Measurements from ENCODE around the gene ACSF2.
"Not testable (repeated sequence)": the region's sequence is repeated elsewhere in the genome, so short reads cannot be mapped to it uniquely, and the experiment has no call there.

Gene ACSF2

DNA sequence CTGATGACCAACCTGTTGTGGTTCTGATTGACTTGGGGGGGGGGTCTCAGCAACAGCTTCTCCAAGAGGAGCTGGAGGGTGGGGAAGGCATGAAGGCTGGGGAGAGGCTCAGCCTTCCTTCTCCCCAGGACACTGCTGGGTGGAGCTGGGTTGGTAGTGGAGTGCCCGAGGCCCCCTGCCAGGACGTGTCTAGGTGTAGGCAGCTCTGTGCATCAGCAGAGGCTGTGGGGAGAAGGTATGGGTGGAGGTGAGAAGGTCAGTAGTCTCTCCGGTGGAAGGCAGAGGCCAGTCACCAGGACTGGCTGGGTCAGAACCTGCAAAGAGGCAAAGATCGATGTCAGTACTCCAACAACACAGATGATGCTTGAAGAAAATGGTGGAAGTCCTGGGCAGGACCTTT lies 38.7 kb downstream of the ACSF2 start:
- DNase-seq (ENCODE audit: low spot score): no peak

DNA sequence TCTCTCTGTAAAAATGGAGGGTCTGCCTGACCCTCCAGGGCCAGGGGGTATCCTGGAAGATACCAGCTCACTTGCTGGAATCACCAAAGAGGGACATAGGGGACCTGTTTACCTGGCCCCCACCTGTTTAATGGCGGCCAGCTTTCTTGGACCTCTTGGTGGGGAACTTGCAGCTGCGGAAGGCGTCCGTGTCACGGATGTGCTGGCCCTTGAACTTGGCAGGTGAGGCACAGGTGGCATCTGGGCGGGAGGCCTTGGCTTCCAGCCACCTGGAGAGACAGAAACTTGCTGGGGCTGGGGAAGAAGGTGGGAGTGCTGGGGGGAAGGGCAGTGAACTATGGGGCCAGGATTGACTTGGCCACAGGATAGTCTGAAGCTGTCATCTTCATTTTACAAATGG lies 39.2 kb downstream of the ACSF2 start:
- no peak for DNase-seq (ENCODE audit: low spot score)

DNA sequence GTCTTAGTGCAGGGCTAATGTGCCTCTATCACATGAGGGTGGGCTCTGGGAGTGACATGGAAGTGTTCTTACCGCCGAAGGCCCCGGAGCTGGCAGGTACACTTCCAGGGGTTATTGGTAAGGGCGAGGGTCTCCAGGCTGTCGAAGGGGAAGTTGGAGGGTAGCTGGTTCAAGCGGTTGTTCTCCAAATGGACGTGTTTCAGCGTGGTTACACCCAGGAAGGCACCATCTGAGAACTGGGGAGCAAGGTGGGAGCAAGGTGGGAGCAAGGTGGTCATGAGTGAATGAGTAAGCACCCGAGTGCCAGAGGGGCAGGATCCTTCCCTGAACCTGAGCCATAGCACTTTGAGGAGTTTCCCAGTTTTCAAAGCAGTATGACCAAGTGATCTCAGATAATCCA lies 39.6 kb downstream of the ACSF2 start:
- DNase-seq (ENCODE audit: low spot score): no peak

DNA sequence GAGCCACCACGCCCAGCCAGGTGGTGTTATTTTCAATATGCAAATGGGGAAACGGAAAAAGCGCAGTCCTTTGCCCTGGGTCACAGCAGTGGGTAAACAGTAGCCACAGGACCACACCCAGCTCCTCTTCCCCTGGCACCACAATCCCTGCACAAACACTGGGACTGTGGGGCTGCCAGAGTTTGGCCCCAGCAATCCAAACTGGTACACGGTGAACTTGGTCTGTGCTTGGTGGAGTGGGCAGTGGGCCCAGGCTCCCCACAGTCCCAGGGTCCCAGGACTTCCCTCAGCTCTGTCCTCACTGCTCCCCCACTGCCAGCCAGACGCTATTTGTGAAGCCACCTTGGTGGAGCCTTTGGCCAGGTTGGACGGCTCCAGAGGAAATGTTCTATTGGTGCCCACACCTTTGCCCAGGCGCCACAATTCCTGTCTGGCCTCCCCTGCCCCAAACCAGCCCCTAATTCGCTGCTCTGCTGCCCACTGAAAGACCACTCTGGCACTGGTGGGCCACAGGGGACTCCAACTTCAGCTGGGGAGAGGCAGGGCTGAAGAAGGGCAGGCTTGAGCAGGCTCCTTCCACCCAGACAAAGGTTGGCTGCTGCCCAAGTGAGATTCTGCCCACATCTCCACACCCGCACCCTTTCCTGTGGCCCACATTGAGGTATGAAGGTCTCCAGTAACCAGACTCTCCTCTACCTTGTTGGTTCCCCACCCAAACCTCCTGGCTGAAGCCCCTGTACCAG lies 40.5 kb downstream of the ACSF2 start:
- peak; percentile 42 for DNase-seq (ENCODE audit: low spot score)

DNA sequence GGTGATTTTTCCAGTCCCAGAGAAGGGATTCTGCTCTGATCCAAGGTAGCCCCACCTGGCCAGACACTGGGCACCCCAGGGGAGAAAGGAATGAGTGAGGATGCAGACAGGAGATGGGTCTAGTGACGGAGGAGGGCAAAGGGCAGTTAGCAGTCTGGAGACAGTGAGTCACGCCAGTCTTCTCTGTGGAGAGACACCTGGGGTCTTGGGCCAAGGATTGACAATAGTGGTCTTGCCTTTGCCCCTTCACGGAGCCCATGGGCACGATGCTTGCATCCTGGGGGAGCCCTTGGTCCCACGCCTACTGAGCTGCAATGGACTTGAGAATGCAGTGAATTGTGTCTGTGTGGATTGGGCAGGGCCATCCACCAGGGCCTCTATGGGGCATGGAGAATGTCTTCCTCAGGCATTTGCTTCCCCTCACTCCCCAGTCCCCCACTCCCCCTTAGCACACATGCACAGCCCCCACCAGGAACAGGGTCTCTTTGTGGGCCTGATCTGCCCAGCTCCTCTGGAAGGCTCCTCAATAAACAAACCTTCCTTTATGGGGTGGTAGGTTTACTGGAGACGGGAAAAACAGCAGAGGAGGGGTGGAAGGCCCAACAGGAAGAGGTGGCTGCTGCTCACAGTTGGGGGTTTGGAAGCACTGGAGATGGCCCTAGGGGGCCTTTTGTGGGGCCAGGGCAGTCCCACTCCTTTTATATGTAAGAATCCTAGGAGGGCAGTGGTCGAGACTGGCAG lies 41.3 kb downstream of the ACSF2 start:
- no peak for DNase-seq (ENCODE audit: low spot score)

DNA sequence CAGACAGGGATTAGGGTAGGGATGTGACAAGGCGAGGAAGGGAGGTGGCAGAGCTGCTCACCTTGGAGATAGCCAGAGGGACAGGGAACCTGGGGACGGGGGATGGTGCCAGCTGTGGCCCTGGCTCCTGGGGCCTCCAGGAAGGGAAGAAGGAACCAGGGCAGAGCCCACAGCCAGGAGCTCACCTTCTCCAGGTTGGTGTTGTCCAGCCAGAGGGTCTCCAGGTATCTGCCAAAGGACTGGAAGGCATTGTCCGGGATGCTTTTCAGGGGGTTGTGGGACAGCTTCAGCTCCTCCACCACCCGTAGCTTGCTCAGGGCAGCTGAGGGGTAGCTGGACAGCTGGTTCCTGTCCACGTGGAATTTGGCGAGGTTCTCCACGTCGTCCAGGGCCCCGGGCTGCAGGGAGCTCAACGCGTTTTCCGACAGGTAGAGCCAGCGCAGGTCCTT lies 41.9 kb downstream of the ACSF2 start:
- DNase-seq (ENCODE audit: low spot score): no peak

DNA sequence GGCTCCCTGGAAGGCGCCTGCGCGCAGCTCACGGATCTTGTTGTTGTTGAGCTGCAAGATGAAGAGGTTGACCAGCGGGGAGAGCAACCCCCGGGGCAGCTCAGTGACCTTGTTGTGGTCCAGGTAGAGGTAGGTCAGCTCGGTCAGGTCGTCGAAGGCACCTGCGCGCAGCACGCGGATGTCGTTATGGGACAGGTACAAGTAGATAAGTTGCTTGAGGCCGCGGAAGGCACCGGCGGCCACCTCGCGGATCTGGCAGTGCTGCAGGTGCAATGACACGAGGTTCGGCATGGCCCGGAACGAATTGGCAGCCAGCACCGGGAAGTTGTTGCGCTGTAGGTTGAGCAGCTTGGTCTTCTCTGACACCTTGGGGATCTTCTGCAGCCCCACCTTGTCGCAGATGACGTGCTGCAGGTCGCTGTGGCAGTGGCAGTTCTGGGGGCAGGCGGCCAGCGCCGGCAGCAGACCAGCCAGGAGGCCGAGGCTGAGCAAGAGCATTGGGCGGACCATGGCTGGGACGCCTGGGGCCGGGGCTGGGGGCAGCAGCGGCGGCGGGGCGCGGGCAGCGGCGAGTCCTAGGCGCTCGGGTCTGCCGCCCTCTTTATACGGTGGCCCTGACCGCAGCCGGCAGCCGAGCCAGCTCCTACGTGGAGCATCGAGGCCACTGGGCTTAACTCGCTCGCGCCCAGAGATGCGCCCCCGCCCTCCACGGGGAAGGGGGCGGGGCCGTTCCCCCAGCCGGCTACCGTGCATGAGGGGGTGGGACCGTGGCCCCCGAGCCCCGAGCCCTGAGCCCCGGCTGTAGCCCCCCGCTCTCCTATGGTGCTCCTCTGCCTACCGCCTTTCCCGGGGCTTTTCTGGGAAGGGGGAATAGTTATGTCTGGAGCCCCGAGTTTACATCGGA lies 42.5 kb downstream of the ACSF2 start, which contains the start of gene CHAD:
TSS of gene CHAD (minus strand) at position 577 of the 904 bp plus-strand sequence. CDS start at position 510, 67 bp downstream.
- DNase-seq (ENCODE audit: low spot score): no peak

DNA sequence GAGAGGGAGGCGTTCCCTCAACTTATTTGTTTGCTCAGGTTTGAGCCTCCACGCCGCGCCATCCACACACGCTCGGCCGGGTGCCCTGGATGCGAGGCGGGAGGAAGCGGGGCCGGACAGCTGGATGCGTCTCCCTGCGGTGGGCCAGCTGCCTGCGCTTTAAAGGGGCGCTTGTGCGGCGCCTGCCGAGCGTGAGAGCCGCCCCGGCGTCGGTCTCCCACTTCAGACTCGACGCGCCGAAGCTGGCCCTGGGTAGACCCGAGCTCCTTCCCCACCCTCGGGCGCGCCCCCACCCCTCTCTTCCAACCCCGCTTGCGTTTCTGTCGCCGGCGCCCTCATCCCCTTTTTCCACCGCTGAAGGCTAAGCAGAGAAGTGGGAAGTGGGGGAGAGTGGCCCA lies 43.2 kb downstream of the ACSF2 start:
- no peak for DNase-seq (ENCODE audit: low spot score)

DNA sequence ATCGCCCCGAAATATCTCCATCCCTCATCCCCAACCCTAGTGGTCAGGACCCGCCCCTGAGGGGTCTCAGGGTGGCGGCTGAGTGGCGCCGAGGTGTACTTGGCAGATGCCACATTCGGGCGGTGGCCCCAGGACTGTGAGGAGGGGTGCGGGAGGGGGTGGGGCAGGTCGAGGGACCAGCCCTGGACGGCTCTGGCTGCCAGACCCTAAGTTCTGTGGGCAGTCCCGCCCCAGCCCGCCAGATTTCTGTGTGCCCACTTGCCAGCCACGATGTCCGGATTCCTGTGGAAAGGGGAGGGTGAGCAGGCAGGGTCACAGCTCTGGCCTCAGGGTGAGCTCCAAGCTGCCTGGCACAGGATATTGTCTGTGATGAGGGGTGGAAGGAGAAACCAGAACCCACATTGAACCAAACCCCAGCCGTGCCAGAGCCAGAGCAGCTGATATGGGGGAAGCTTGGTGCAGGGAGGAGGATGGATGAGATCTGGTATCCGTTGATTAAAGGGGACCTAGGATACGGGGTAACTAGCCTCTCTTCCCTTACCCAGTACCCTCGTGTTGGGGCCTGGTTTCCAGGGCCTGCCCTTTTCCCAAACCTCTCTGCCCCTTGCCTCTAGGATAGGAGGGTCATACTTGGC lies 43.8 kb downstream of the ACSF2 start:
- peak; percentile 69 for DNase-seq (ENCODE audit: low spot score)

DNA sequence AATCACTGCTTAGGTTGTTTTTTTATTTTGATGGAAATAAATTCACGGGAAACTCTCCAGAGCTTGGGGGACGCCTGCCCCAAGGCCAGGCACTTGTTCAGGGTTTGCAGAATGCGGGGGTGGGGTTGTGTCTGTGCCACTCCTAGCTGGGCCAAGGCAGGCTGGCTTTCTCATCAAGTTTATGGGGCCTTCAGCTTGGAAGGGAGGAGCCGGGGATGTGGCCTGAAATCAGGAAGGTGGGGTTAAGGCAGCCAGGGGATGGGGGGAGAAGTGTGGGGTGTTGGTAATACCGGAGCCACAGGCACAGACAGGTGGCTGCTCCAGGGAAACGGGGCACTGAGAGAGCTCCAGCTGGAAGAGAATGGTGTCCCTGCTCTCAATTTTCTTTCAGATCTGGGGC lies 44.4 kb downstream of the ACSF2 start:
- peak; percentile 51 for DNase-seq (ENCODE audit: low spot score)

DNA sequence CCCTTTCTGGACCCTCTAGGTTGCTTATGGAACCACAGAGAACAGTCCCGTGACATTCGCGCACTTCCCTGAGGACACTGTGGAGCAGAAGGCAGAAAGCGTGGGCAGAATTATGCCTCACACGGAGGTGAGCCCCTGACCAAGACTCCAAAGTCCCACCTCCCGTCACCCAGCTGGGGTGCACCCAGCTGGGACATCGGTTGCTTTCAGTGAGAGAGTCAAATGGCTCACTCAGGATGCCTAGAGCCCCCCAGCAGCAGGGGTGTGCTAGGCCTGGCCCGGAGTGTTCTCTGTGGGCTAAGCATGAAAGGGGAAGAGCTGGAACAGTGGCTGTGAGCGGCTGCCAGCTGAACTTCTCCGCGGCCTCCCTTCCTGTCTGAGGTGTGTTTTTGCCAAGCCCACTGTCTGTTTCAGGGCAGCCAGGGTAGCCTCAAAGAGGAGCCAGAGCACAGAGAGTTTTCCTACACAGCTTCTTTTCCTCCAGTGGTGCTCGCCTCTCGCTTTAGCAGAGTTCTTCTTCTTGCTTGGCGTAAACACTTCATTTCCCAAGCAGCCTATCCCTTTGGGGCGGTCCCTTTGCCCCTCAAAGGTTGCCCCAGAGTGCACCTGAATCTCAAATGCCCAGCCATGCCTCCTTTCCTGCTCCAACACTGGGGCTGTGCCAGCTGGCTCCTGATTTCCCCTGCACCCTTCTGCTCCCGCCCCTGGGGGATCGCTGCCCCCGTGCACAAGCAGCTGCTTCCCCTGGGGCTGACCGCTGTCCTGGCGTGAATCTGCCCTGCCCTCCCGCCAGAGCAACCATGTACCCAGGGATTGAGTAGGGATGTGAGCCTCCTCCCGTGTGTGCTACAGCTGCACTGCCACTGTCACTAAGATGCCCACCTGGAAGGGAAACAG lies 45.2 kb downstream of the ACSF2 start:
- no peak for DNase-seq (ENCODE audit: low spot score)

DNA sequence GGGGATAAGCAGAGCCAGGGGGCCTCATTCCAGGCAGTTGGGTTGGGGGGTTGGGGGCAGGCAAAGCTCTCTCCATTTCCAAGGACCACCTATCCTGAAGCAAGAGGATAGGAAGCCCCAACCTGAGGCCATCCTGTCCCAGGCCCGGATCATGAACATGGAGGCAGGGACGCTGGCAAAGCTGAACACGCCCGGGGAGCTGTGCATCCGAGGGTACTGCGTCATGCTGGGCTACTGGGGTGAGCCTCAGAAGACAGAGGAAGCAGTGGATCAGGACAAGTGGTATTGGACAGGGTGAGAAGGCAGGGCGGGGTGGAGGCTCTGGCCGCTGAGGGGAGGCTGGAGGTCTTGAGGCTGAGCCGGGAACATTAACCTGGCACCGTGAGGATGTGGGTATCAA lies 46.3 kb downstream of the ACSF2 start:
- no peak for DNase-seq (ENCODE audit: low spot score)

DNA sequence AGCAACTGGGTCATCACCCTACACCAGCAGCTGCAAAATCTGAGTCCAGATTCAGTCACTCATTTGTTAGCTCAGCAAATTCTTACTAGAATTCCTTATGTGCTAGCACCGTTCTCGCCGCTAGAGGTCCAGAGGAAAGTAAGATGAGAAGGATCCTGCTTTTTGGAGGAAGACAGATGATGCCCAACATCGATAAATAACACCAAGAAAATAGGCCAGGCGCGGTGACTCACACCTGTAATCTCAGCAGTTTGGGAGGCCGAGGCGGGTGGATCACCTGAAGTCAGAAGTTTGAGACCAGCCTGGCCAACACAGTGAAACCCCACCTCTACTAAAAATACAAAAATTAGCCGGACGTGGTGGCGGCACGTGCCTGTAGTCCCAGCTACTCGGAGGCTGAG lies 46.7 kb downstream of the ACSF2 start:
- DNase-seq (ENCODE audit: low spot score): not testable (repeated sequence)

DNA sequence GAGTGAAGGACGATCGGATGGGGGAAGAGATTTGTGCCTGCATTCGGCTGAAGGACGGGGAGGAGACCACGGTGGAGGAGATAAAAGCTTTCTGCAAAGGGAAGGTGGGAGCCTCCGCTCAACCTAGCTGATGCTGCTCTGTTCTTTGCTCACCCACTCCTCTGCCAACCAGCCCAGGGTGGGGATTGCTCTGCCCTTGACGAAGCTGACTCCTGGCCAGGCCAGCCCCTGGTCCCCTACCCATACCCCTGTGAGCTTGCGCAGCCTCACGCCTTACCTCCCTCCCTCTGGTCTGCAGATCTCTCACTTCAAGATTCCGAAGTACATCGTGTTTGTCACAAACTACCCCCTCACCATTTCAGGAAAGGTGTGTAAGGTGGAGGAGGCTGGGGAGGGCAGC lies 47.9 kb downstream of the ACSF2 start:
- DNase-seq (ENCODE audit: low spot score): no peak

DNA sequence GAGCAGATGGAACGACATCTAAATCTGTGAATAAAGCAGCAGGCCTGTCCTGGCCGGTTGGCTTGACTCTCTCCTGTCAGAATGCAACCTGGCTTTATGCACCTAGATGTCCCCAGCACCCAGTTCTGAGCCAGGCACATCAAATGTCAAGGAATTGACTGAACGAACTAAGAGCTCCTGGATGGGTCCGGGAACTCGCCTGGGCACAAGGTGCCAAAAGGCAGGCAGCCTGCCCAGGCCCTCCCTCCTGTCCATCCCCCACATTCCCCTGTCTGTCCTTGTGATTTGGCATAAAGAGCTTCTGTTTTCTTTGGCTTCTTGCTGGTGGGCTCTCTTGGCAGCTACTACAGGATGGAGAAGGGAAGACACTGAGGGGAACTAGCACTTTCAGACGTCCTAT lies 48.5 kb downstream of the ACSF2 start:
- DNase-seq (ENCODE audit: low spot score): no peak

DNA sequence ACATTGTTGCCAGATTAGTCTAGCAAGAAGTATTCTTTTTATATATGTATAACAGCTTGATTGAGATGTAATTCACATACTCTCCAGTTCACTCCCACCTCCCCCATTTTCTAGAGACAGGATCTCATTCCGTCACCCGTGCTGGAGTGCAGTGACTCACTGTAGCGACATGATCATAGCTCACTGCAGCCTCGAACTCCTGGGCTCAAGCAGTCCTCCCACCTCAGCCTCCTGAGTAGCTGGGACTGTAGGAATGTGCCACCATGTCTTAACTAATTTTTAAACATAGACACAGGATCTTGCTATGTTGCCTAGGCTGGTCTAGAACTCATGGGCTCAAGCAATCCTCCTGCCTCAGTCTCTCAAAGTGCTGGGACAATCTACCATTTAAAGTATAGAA lies 49.3 kb downstream of the ACSF2 start:
- no peak for DNase-seq (ENCODE audit: low spot score)

DNA sequence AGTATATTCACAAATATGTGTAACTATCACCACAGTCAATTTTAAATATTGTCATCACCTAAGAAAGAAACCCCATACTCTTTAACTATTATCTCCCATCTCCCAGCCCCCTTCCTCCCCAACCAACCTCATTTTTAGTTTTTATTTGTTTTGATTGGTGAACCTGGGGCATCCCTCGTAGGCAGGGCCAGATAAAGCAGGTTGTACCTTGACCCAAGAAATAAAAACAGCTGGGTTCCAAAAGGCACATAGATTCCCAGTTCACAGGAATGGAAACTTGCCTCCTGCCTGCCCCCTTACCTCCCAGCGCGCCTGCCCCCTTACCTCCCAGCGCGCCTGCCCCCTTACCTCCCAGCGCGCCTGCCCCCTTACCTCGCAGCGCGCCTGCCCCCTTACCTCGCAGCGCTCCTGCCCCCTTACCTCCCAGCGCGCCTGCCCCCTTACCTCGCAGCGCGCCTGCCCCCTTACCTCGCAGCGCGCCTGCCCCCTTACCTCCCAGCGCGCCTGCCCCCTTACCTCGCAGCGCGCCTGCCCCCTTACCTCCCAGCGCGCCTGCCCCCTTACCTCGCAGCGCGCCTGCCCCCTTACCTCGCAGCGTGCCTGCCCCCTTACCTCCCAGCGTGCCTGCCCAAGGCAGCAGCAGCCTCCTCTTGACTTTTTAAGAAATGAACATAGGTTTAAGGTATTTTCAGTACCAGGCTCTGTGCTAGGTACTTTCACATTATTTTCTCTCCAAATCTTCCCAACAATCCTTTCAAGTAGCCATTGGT lies 49.9 kb downstream of the ACSF2 start:
- not testable (repeated sequence) for DNase-seq (ENCODE audit: low spot score)

DNA sequence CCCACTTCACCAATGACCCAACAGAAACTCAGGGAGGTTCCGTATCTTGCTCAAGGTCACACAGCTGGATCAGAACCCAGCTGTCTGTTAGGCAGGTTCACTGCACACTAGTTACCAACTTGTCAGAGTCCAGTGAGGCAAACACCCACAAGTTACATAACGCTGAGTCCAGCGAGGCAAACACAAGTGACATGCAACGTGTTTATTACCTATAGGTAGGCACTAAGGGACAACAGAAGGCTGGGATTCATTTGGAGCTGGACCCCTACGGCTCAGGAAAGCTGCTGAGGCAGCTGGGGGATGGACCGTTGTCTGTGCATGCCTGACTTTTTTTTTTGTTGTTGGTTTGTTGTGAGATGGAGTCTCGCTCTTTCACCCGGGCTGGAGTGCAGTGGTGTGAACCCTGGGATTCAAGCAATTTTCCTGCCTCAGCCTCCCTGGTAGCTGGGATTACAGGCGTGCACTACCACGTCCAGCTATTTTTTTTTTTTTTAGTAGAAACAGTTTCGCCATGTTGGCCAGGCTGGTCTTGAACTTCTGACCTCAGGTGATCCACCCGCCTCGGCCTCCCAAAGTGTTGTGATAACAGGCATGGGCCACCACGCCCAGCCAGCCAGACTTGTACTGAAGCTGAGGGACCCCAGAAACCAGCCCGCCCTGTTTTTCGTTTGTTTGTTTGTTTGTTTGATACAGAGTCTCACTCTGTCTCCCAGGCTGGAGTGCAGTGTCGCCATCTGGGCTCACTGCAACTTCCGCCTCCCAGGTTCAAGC lies 50.7 kb downstream of the ACSF2 start:
- DNase-seq (ENCODE audit: low spot score): no peak

DNA sequence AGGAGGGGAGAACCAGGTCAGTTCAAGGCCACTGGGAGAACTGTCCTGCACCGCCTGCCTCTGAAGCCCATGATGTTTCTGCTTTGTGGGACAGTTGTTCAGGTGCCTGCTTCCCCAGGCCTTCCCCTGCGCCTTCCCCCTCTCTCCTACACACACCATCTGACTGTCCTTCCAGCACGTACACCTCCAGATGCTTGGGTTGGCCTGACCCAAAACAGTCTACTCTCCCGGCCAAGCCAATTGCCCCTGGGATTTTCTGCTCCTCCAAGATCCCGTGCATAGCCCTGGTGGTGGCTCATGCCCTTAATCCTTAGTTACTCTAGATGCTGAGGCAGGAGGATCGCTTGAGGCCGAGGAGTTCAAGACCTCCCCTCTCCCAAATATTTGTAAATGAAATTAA lies 52.0 kb downstream of the ACSF2 start:
- no peak for DNase-seq (ENCODE audit: low spot score)

All from SW480 (cell line).